ENCODE data around the gene TMEM94. TPM values are rescaled to one million over a fixed set of nuclear protein-coding genes. Genes with fewer than 3 reads are reported as not detected.
A peak's percentile ranks its signal among the peaks of the same experiment; 100 is the strongest.

Gene TMEM94
- total RNA-seq, 1 donor from 2014 or later = 111 TPM

GRCh38 chr17:75488693-75489510 is 32.5 kb downstream of the TMEM94 start:
- no peak for TF ChIP-seq CTCF (IDR thresholded peaks at IDR 0.05; ENCODE audit: unreplicated experiment)
- Mint-ChIP-seq H3K27ac (ENCODE audit: unreplicated experiment) (peak overlapping the region; percentile 24), H3K4me1 (ENCODE audit: unreplicated experiment) (peaks cover 42% of the 10 kb centered on the region), H3K4me3 (ENCODE audit: unreplicated experiment) (no peak overlapping the region), H3K9me3 (ENCODE audit: unreplicated experiment) (no peaks in the 10 kb centered on the region), H3K36me3 (ENCODE audit: low read depth, unreplicated experiment) (peaks cover 14% of the 10 kb centered on the region), H3K27me3 (ENCODE audit: unreplicated experiment) (peaks cover 20% of the 10 kb centered on the region)
- DNase-seq (ENCODE audit: low spot score) = no peak

- peaks cover 17% of the 10 kb centered on the region for H3K36me3 Mint-ChIP-seq (ENCODE audit: low read depth, unreplicated experiment)
- no peak overlapping the region for H3K4me3 Mint-ChIP-seq (ENCODE audit: unreplicated experiment)
- no peak for TF ChIP-seq CTCF (IDR thresholded peaks at IDR 0.05; ENCODE audit: unreplicated experiment)
- no peaks in the 10 kb centered on the region for H3K9me3 Mint-ChIP-seq (ENCODE audit: unreplicated experiment)
- DNase-seq (ENCODE audit: low spot score) = no peak
- peaks cover 42% of the 10 kb centered on the region for H3K4me1 Mint-ChIP-seq (ENCODE audit: unreplicated experiment)
- H3K27me3 Mint-ChIP-seq (ENCODE audit: unreplicated experiment) = peaks cover 20% of the 10 kb centered on the region
- no peak overlapping the region for H3K27ac Mint-ChIP-seq (ENCODE audit: unreplicated experiment)
Observed at GRCh38 chr17:75489511-75489955, 33.1 kb downstream of the TMEM94 start.

- DNase-seq (ENCODE audit: low spot score) = no peak
- peaks cover 18% of the 10 kb centered on the region for H3K36me3 Mint-ChIP-seq (ENCODE audit: low read depth, unreplicated experiment)
- peaks cover 38% of the 10 kb centered on the region for H3K4me1 Mint-ChIP-seq (ENCODE audit: unreplicated experiment)
- H3K27me3 Mint-ChIP-seq (ENCODE audit: unreplicated experiment) = peaks cover 15% of the 10 kb centered on the region
- no peaks in the 10 kb centered on the region for H3K9me3 Mint-ChIP-seq (ENCODE audit: unreplicated experiment)
- H3K27ac Mint-ChIP-seq (ENCODE audit: unreplicated experiment) = peak overlapping the region; percentile 57
- no peak overlapping the region for H3K4me3 Mint-ChIP-seq (ENCODE audit: unreplicated experiment)
- TF ChIP-seq CTCF (IDR thresholded peaks at IDR 0.05; ENCODE audit: unreplicated experiment) = no peak
Observed at GRCh38 chr17:75490173-75490743, 33.8 kb downstream of the TMEM94 start.

- Mint-ChIP-seq H3K27me3 (ENCODE audit: unreplicated experiment) (peaks cover 15% of the 10 kb centered on the region), H3K4me1 (ENCODE audit: unreplicated experiment) (peaks cover 38% of the 10 kb centered on the region), H3K36me3 (ENCODE audit: low read depth, unreplicated experiment) (peaks cover 18% of the 10 kb centered on the region), H3K27ac (ENCODE audit: unreplicated experiment) (peak overlapping the region; percentile 67), H3K4me3 (ENCODE audit: unreplicated experiment) (no peak overlapping the region), H3K9me3 (ENCODE audit: unreplicated experiment) (no peaks in the 10 kb centered on the region)
- no peak for DNase-seq (ENCODE audit: low spot score)
- no peak for TF ChIP-seq CTCF (IDR thresholded peaks at IDR 0.05; ENCODE audit: unreplicated experiment)
Observed at GRCh38 chr17:75490953-75491649, 34.7 kb downstream of the TMEM94 start.

Data from endothelial cell (in vitro differentiated cells).